Measurements from ENCODE around the gene SLC30A7.

Gene SLC30A7

GRCh38 chr1:101027194-101027772 is 131.4 kb downstream of the SLC30A7 start:
- DNase-seq (ENCODE audit: low spot score), result no peak

- no peak for DNase-seq (ENCODE audit: low spot score)
These were observed 132.6 kb downstream of the SLC30A7 start for GRCh38 chr1:101028466-101028865.

GRCh38 chr1:101029184-101029583 is 133.3 kb downstream of the SLC30A7 start:
- DNase-seq (ENCODE audit: low spot score), result no peak

- DNase-seq (ENCODE audit: low spot score), result no peak
These were observed 135.0 kb downstream of the SLC30A7 start for GRCh38 chr1:101030881-101031280.

All from left forelimb (tissue), 1 donor.